ENCODE results near the gene FGF9. TPM values are rescaled to one million over a fixed set of nuclear protein-coding genes. Genes with fewer than 3 reads are reported as not detected.

Gene FGF9
- total RNA-seq, 1 experiment from 2014 or later: 0.35 TPM

DNA sequence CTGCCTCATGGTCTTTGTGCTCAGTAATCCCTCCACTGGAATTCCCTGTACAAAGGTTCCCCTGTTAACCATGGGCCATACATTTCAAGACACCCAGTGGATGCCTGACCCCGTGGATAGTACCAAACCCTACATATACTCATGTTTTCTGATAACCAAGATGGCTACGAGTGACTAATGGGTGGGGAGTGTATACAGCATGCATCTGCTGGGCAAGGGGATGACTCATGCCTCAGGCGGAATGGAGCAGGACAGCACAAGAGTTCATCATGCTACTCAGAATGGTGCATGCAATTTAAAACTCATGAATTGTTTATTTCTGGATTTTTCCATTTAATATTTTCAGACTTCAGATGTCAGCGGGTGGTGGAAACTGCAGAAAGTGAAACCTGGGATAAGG is 13.3 kb upstream of the FGF9 start:
- DNase-seq (ENCODE audit: unreplicated experiment): peak; percentile 73
- no TSS peak for BruUV-seq (replicated peaks)
- H3K4me1 Mint-ChIP-seq (ENCODE audit: insufficient read depth, unreplicated experiment): peaks cover 19% of the 10 kb centered on the region

GRCh38 chr13:21659087-21659486 is 11.8 kb upstream of the FGF9 start:
- intact Hi-C loops (cut with micrococcal nuclease): no loop called here
- DNase-seq (ENCODE audit: unreplicated experiment): no peak
- CTCF ChIA-PET: no interaction called here
- no TSS peak for BruUV-seq (replicated peaks)
- H3K4me1 Mint-ChIP-seq (ENCODE audit: insufficient read depth, unreplicated experiment): peaks cover 19% of the 10 kb centered on the region
- H3K36me3 Mint-ChIP-seq (ENCODE audit: insufficient read depth, unreplicated experiment): no peaks in the 10 kb centered on the region
- POLR2A ChIA-PET: no interaction called here
- H3K9me3 Mint-ChIP-seq (ENCODE audit: unreplicated experiment): peaks cover 23% of the 10 kb centered on the region
- H3K27me3 Mint-ChIP-seq (ENCODE audit: insufficient read depth, unreplicated experiment): no peaks in the 10 kb centered on the region
- no peak for TF ChIP-seq CTCF (IDR thresholded peaks at IDR 0.05; ENCODE audit: unreplicated experiment)
- no peak overlapping the region for H3K4me3 Mint-ChIP-seq (ENCODE audit: unreplicated experiment)
- no peak overlapping the region for H3K27ac Mint-ChIP-seq (ENCODE audit: low read depth, unreplicated experiment)

More for the DNA sequence above, 13.3 kb upstream of the FGF9 start:
- intact Hi-C loops (cut with micrococcal nuclease): no loop called here
- TF ChIP-seq CTCF (IDR thresholded peaks at IDR 0.05; ENCODE audit: unreplicated experiment): no peak
- POLR2A ChIA-PET: interaction anchor here (0.8 to 1.3 kb wide), 4 partner anchors 9 to 13 kb away, joined by 3 read pairs; partner anchors contain the start of gene FGF9
- no peaks in the 10 kb centered on the region for H3K36me3 Mint-ChIP-seq (ENCODE audit: insufficient read depth, unreplicated experiment)
- H3K9me3 Mint-ChIP-seq (ENCODE audit: unreplicated experiment): peaks cover 23% of the 10 kb centered on the region
- peak overlapping the region; percentile 74 for H3K27ac Mint-ChIP-seq (ENCODE audit: low read depth, unreplicated experiment)
- H3K27me3 Mint-ChIP-seq (ENCODE audit: insufficient read depth, unreplicated experiment): no peaks in the 10 kb centered on the region
- CTCF ChIA-PET: interaction anchor here (0.6 kb wide), 1 partner anchor 22 kb away, joined by 3 read pairs; no protein-coding TSS in a partner anchor
- no peak overlapping the region for H3K4me3 Mint-ChIP-seq (ENCODE audit: unreplicated experiment)

DNA sequence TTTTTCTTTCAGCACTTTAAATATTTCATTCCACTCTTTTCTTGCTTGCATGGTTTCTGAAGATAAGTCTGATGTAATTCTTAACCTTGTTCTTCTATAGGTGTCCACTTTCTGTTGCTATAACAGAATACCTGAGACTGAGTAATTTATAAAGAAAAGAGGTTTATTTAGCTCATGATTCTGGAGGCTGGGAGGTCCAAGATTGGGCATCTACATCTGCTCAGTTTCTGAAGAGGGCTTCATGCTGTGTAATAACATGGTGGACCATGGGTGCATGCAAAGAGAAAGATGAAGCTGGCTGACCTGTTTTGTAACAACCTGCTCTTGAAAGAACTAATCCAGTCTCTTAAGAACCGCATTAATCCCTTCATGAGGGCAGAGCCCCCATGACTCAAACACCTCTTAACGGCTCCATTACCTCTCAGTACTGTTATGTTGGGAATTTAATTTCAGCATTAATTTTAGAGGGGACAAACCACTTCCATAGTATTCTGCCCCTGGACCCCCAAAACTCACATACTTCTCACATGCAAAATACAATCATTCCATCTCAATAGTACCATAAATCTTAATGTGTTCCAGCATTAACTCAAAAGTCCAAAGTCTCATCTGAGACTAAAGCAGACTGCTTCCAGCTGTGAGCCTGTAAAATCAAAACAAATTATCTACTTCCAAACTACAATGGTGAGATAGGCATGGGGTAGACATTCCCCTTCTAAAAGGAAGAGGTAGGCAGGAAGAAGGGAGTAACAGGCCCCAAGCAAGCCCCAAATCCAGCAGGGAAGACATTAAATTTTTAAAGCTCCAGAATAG is 9.6 kb upstream of the FGF9 start:
- no peak overlapping the region for H3K4me3 Mint-ChIP-seq (ENCODE audit: unreplicated experiment)
- intact Hi-C loops (cut with micrococcal nuclease): no loop called here
- POLR2A ChIA-PET: no interaction called here
- no peak overlapping the region for H3K27ac Mint-ChIP-seq (ENCODE audit: low read depth, unreplicated experiment)
- no peak for DNase-seq (ENCODE audit: unreplicated experiment)
- BruUV-seq (replicated peaks): no TSS peak
- no peak for TF ChIP-seq CTCF (IDR thresholded peaks at IDR 0.05; ENCODE audit: unreplicated experiment)
- CTCF ChIA-PET: interaction anchor here (0.6 to 1.3 kb wide), 4 partner anchors 34 to 473 kb away, joined by 3 to 4 read pairs (median 4); no protein-coding TSS in a partner anchor
- peaks cover 19% of the 10 kb centered on the region for H3K4me1 Mint-ChIP-seq (ENCODE audit: insufficient read depth, unreplicated experiment)
- H3K27me3 Mint-ChIP-seq (ENCODE audit: insufficient read depth, unreplicated experiment): no peaks in the 10 kb centered on the region
- H3K9me3 Mint-ChIP-seq (ENCODE audit: unreplicated experiment): peaks cover 13% of the 10 kb centered on the region
- no peaks in the 10 kb centered on the region for H3K36me3 Mint-ChIP-seq (ENCODE audit: insufficient read depth, unreplicated experiment)

GRCh38 chr13:21663197-21663596 is 7.7 kb upstream of the FGF9 start:
- ChIA-PET POLR2A (interaction anchor here (1.4 kb wide), 1 partner anchor 8 kb away, joined by 3 read pairs; the partner anchor contains the start of gene FGF9), CTCF (interaction anchor here (0.6 kb wide), 1 partner anchor 12 kb away, joined by 4 read pairs; no protein-coding TSS in a partner anchor)
- Mint-ChIP-seq H3K4me1 (ENCODE audit: insufficient read depth, unreplicated experiment) (peaks cover 3% of the 10 kb centered on the region), H3K27ac (ENCODE audit: low read depth, unreplicated experiment) (no peak overlapping the region), H3K27me3 (ENCODE audit: insufficient read depth, unreplicated experiment) (no peaks in the 10 kb centered on the region), H3K36me3 (ENCODE audit: insufficient read depth, unreplicated experiment) (no peaks in the 10 kb centered on the region), H3K4me3 (ENCODE audit: unreplicated experiment) (no peak overlapping the region), H3K9me3 (ENCODE audit: unreplicated experiment) (no peaks in the 10 kb centered on the region)
- intact Hi-C loops (cut with micrococcal nuclease): no loop called here
- no TSS peak for BruUV-seq (replicated peaks)
- peak; percentile 74 for DNase-seq (ENCODE audit: unreplicated experiment)
- no peak for TF ChIP-seq CTCF (IDR thresholded peaks at IDR 0.05; ENCODE audit: unreplicated experiment)
